Astrocyte (in vitro differentiated cells and primary cell): ENCODE data around the gene NAV2. TPM values are rescaled to one million over a fixed set of nuclear protein-coding genes. Genes with fewer than 3 reads are reported as not detected.

ENCODE experiments used
- DNase-seq: peaks from one replicate; pipeline ENCODE4 v3.0.0-alpha.2; 2010; ENCODE audit warnings: low read depth
- FAIRE-seq: peaks from 2 replicates; lab custom pipeline; 2011; peaks lifted over from hg19 to GRCh38; lab: Jason Lieb, UNC
- H2AFZ ChIP-seq: 2 replicates; pipeline ENCODE4 v1.6.0; 2012; ENCODE audit warnings: low read depth, low read length, inconsistent platforms
- H3K27ac ChIP-seq: 2 replicates; pipeline ENCODE4 v1.5.1; 2011; ENCODE audit warnings: low read depth, low read length, inconsistent platforms
- H3K27me3 ChIP-seq: 2 replicates; pipeline ENCODE4 v1.6.0; 2011; ENCODE audit warnings: low read length, inconsistent platforms; ENCODE audit not compliant: insufficient read depth
- H3K36me3 ChIP-seq: 2 replicates; pipeline ENCODE4 v1.5.1; 2011; ENCODE audit warnings: low read length, inconsistent platforms; ENCODE audit not compliant: insufficient read depth
- H3K4me1 ChIP-seq: 2 replicates; pipeline ENCODE4 v1.5.1; 2011; ENCODE audit warnings: low read length, inconsistent platforms; ENCODE audit not compliant: insufficient read depth
- H3K4me2 ChIP-seq: 2 replicates; pipeline ENCODE4 v1.6.0; 2012; ENCODE audit warnings: low read length, inconsistent platforms
- H3K4me3 ChIP-seq: 2 replicates; pipeline ENCODE4 v1.5.1; 2011; ENCODE audit warnings: low read depth, mild to moderate bottlenecking, low read length, inconsistent platforms; ENCODE audit not compliant: insufficient read depth
- H3K79me2 ChIP-seq: 2 replicates; pipeline ENCODE4 v1.6.0; 2012; ENCODE audit warnings: mild to moderate bottlenecking, low read length, inconsistent platforms; ENCODE audit not compliant: insufficient read depth
- H3K9ac ChIP-seq: 2 replicates; pipeline ENCODE4 v1.6.0; 2012; ENCODE audit warnings: mild to moderate bottlenecking, low read length, inconsistent platforms
- H3K9me3 ChIP-seq: 2 replicates; pipeline ENCODE4 v1.5.1; 2012; ENCODE audit warnings: low read depth, mild to moderate bottlenecking, low read length, inconsistent platforms; ENCODE audit not compliant: insufficient read depth
- H4K20me1 ChIP-seq: 2 replicates; pipeline ENCODE4 v1.6.0; 2012; ENCODE audit warnings: low read length, inconsistent platforms; ENCODE audit not compliant: insufficient read depth
- H3K27ac Mint-ChIP-seq: one replicate; pipeline ENCODE4 v1.8.0; 2021; ENCODE audit warnings: mild to moderate bottlenecking, mixed read lengths; ENCODE audit not compliant: unreplicated experiment
- H3K27me3 Mint-ChIP-seq: one replicate; pipeline ENCODE4 v1.8.0; 2021; ENCODE audit warnings: low read depth, mixed read lengths; ENCODE audit not compliant: unreplicated experiment
- H3K36me3 Mint-ChIP-seq: one replicate; pipeline ENCODE4 v1.8.0; 2021; ENCODE audit warnings: low read depth, mixed read lengths; ENCODE audit not compliant: unreplicated experiment
- H3K4me1 Mint-ChIP-seq: one replicate; pipeline ENCODE4 v1.8.0; 2021; ENCODE audit warnings: low read depth, mixed read lengths; ENCODE audit not compliant: unreplicated experiment
- H3K4me3 Mint-ChIP-seq: one replicate; pipeline ENCODE4 v1.8.0; 2021; ENCODE audit warnings: mild to moderate bottlenecking, moderate library complexity, mixed read lengths; ENCODE audit not compliant: unreplicated experiment
- H3K9me3 Mint-ChIP-seq: one replicate; pipeline ENCODE4 v1.8.0; 2021; ENCODE audit warnings: mild to moderate bottlenecking, mixed read lengths; ENCODE audit not compliant: unreplicated experiment
- CTCF ChIP-seq: IDR thresholded peaks from 2 replicates; pipeline ENCODE4 v1.5.1; 2011; ENCODE audit warnings: low read depth, mild to moderate bottlenecking, inconsistent platforms, low read length, moderate library complexity; ENCODE audit not compliant: insufficient read depth
- EZH2 ChIP-seq: IDR thresholded peaks from 2 replicates; pipeline ENCODE4 v1.6.1; 2012; ENCODE audit warnings: mild to moderate bottlenecking, low read length, inconsistent platforms; ENCODE audit not compliant: insufficient read depth
- total RNA-seq: library from RNA; stranded (reverse); gene quantifications from 2 replicates; pipeline ENCODE4 v1.2.1, GENCODE V29; 2021

NAV2 gene
- total RNA-seq, 1 donor from 2014 or later = 20.6 TPM

- peaks cover 11% of the 10 kb centered on the region for H3K27me3 Mint-ChIP-seq
- FAIRE-seq = no peak
- Histone ChIP-seq H3K79me2 (no peaks in the 10 kb centered on the region), H3K27me3 (no peaks in the 10 kb centered on the region), H3K4me2 (no peak overlapping the region), H3K4me1 (peaks cover 12% of the 10 kb centered on the region), H3K9me3 (no peaks in the 10 kb centered on the region), H3K9ac (no peak overlapping the region), H2AFZ (no peak overlapping the region), H4K20me1 (peaks cover 7% of the 10 kb centered on the region), H3K4me3 (no peak overlapping the region), H3K36me3 (no peaks in the 10 kb centered on the region), H3K27ac (no peak overlapping the region)
- TF ChIP-seq CTCF (no peak), EZH2 (no peak)
- no peaks in the 10 kb centered on the region for H3K9me3 Mint-ChIP-seq
- no peak overlapping the region for H3K27ac Mint-ChIP-seq
- no peak overlapping the region for H3K4me3 Mint-ChIP-seq
- DNase-seq = no peak
- peaks cover 6% of the 10 kb centered on the region for H3K36me3 Mint-ChIP-seq
- H3K4me1 Mint-ChIP-seq = peaks cover 27% of the 10 kb centered on the region
Measured at GRCh38 chr11:19996571-19996970, 283.9 kb downstream of the NAV2 start.

GRCh38 chr11:20000022-20000350 lies 287.3 kb downstream of the NAV2 start:
- TF ChIP-seq CTCF = no peak
- no peak for TF ChIP-seq EZH2
- Histone ChIP-seq H2AFZ (no peak overlapping the region), H3K27me3 (no peaks in the 10 kb centered on the region), H3K4me1 (peaks cover 12% of the 10 kb centered on the region), H3K4me3 (no peak overlapping the region), H3K4me2 (no peak overlapping the region), H3K9ac (no peak overlapping the region), H3K79me2 (no peaks in the 10 kb centered on the region), H3K9me3 (no peaks in the 10 kb centered on the region), H3K36me3 (no peaks in the 10 kb centered on the region), H3K27ac (no peak overlapping the region), H4K20me1 (peaks cover 6% of the 10 kb centered on the region)
- H3K36me3 Mint-ChIP-seq = peaks cover 7% of the 10 kb centered on the region
- peaks cover 15% of the 10 kb centered on the region for H3K27me3 Mint-ChIP-seq
- H3K4me3 Mint-ChIP-seq = no peak overlapping the region
- DNase-seq (no peak), FAIRE-seq (no peak)
- H3K4me1 Mint-ChIP-seq = peaks cover 19% of the 10 kb centered on the region
- H3K9me3 Mint-ChIP-seq = peaks cover 2% of the 10 kb centered on the region
- no peak overlapping the region for H3K27ac Mint-ChIP-seq

GRCh38 chr11:20000351-20001134 lies 287.9 kb downstream of the NAV2 start:
- Mint-ChIP-seq H3K36me3 (peaks cover 7% of the 10 kb centered on the region), H3K27ac (no peak overlapping the region), H3K27me3 (peaks cover 15% of the 10 kb centered on the region), H3K4me3 (no peak overlapping the region), H3K4me1 (peaks cover 14% of the 10 kb centered on the region), H3K9me3 (peaks cover 2% of the 10 kb centered on the region)
- Histone ChIP-seq H3K27ac (no peak overlapping the region), H3K4me1 (peaks cover 8% of the 10 kb centered on the region), H3K36me3 (no peaks in the 10 kb centered on the region), H3K9ac (no peak overlapping the region), H3K27me3 (no peaks in the 10 kb centered on the region), H3K79me2 (no peaks in the 10 kb centered on the region), H3K4me2 (no peak overlapping the region), H3K9me3 (no peaks in the 10 kb centered on the region), H2AFZ (no peak overlapping the region), H4K20me1 (no peaks in the 10 kb centered on the region), H3K4me3 (no peak overlapping the region)
- DNase-seq (no peak), FAIRE-seq (no peak)
- no peak for TF ChIP-seq CTCF
- TF ChIP-seq EZH2 = no peak
